HT1080 (cell line): ENCODE data around the gene CC2D2A. TPM values are rescaled to one million over a fixed set of nuclear protein-coding genes. Genes with fewer than 3 reads are reported as not detected.
A peak's percentile ranks its signal among the peaks of the same experiment; 100 is the strongest.

Source experiments
- DNase-seq: peaks from one replicate; pipeline ENCODE4 v3.0.0-alpha.2; 2015; ENCODE audit warnings: low read depth
- small RNA-seq: library from RNA; depleted of rRNA; stranded (forward); fragments of <200 nt; gene quantifications from one replicate; pipeline ENCODE3, GENCODE V24; 2014
- total RNA-seq: library from RNA; depleted of rRNA; stranded (reverse); fragments of >200 nt; shearing (Covaris generic); gene quantifications from 2 replicates; pipeline ENCODE4 v1.2.3, GENCODE V29; 2014; rRNA removed

Gene CC2D2A
- total RNA-seq, 1 experiment from 2014 or later: 22.0 TPM

DNA sequence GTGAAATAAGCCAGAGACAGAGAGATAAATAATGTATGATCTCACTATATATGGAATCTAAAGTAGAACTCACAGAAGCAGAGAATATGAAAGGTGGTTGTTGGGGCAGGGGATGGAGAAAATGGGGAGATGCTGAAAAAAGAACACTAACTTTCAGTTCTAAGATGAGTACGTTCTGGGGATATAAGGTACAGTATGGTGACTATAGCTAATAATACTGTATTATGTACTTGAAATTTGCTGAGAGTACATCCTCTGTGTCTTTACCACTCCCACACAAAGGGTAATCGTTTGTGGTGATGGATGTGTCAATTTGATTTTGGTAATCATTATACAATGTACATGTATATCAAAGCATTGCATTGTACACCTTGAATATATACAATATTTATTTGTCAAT, 178.9 kb downstream of the CC2D2A start:
- no peak for DNase-seq

DNA sequence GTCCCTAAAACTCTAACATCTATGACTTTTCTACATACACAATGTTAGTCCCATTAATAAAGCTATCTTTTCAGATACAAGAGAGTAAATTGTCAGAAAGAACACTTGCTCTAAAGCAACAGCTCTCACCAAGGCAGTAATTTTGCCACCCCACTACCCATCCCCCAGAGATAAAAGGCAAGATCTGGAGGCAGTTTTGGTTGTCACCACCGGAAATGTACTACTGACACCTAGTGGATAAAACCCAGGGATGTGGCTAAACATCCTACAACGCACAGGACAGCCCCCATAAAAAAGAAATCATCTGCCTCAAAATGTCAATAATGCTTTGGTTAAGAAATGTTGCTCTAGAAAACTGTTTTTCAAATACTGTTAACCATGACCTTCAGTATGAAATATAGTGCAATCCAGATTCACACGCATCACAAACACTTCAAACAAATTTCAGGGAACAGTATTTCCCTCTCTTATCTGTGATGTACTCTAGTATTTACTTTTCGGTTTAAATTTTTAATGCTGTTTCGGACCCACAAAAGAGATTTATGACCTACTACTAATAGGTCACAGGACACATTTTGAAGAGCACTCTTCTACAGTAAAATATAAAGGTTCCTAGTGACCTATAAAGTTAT, 180.3 kb downstream of the CC2D2A start:
- peak; percentile 61 for DNase-seq

Small RNA genes within 50 kb of the gene (small RNA-seq; reads per million reads assigned to genes)
- gene AC007016.1: not detected

Other genes with a start within 250 kb of the CC2D2A start
- gene C1QTNF7, start 41.8 kb upstream of the CC2D2A start, total RNA-seq: not detected in 2 replicates
- 83.0 and 95.5 TPM in 2 replicates for gene FBXL5, start 185.5 kb downstream of the CC2D2A start, total RNA-seq
- gene FAM200B, start 211.9 kb downstream of the CC2D2A start, total RNA-seq: 55.8 and 88.4 TPM in 2 replicates
- 0.13 and 0.43 TPM in 2 replicates for gene BST1, start 233.2 kb downstream of the CC2D2A start, total RNA-seq